Measurements from ENCODE around the gene MBTPS1.

The MBTPS1 gene

GRCh38 chr16:84110527-84110926, 6.2 kb downstream of the MBTPS1 start:
- Histone ChIP-seq H4K20me1 (ENCODE audit: low read depth, low read length) (no peaks in the 10 kb centered on the region; the same call in 1 of the 2 replicates), H3K9me2 (replicated peaks; ENCODE audit: insufficient read depth, low read length) (no peaks in the 10 kb centered on the region), H3K9me3 (ENCODE audit: insufficient read depth, low read length) (no peaks in the 10 kb centered on the region), H3K4me2 (ENCODE audit: low read depth, low read length, poor library complexity, severe bottlenecking) (no peak overlapping the region), H3K27me3 (ENCODE audit: low read length) (no peaks in the 10 kb centered on the region), H3K79me2 (ENCODE audit: insufficient read depth, low read length) (peaks cover 100% of the 10 kb centered on the region), H3K27ac (ENCODE audit: low read depth, low read length) (no peak overlapping the region), H3K9ac (ENCODE audit: low read length) (no peak overlapping the region), H3K4me3 (ENCODE audit: insufficient read depth, low read length, poor library complexity, severe bottlenecking) (no peak overlapping the region), H3K36me3 (ENCODE audit: low read length) (no peaks in the 10 kb centered on the region), H2AFZ (ENCODE audit: low read depth, low read length, severe bottlenecking) (no peak overlapping the region), H3F3A (ENCODE audit: insufficient read depth) (no peaks in the 10 kb centered on the region)
- no peak for TF ChIP-seq EZH2phosphoT487 (conservative IDR thresholded peaks at IDR 0.05; ENCODE audit: low read length)
- TF ChIP-seq, protein P1, sequence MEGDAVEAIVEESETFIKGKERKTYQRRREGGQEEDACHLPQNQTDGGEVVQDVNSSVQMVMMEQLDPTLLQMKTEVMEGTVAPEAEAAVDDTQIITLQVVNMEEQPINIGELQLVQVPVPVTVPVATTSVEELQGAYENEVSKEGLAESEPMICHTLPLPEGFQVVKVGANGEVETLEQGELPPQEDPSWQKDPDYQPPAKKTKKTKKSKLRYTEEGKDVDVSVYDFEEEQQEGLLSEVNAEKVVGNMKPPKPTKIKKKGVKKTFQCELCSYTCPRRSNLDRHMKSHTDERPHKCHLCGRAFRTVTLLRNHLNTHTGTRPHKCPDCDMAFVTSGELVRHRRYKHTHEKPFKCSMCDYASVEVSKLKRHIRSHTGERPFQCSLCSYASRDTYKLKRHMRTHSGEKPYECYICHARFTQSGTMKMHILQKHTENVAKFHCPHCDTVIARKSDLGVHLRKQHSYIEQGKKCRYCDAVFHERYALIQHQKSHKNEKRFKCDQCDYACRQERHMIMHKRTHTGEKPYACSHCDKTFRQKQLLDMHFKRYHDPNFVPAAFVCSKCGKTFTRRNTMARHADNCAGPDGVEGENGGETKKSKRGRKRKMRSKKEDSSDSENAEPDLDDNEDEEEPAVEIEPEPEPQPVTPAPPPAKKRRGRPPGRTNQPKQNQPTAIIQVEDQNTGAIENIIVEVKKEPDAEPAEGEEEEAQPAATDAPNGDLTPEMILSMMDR (IDR thresholded peaks at IDR 0.05; ENCODE audit: insufficient read depth, low read length, poor library complexity, severe bottlenecking), result no peak

- Histone ChIP-seq H3K9ac (ENCODE audit: low read length) (no peak overlapping the region), H3K36me3 (ENCODE audit: low read length) (no peaks in the 10 kb centered on the region), H3K27ac (ENCODE audit: low read depth, low read length) (no peak overlapping the region), H3K9me2 (replicated peaks; ENCODE audit: insufficient read depth, low read length) (no peaks in the 10 kb centered on the region), H3K79me2 (ENCODE audit: insufficient read depth, low read length) (peaks cover 100% of the 10 kb centered on the region), H3K9me3 (ENCODE audit: insufficient read depth, low read length) (no peaks in the 10 kb centered on the region), H3K4me3 (ENCODE audit: insufficient read depth, low read length, poor library complexity, severe bottlenecking) (no peak overlapping the region), H3K4me2 (ENCODE audit: low read depth, low read length, poor library complexity, severe bottlenecking) (no peak overlapping the region), H3K27me3 (ENCODE audit: low read length) (no peaks in the 10 kb centered on the region), H4K20me1 (ENCODE audit: low read depth, low read length) (no peaks in the 10 kb centered on the region; the same call in 1 of the 2 replicates), H3F3A (ENCODE audit: insufficient read depth) (no peaks in the 10 kb centered on the region), H2AFZ (ENCODE audit: low read depth, low read length, severe bottlenecking) (no peak overlapping the region)
- TF ChIP-seq EZH2phosphoT487 (conservative IDR thresholded peaks at IDR 0.05; ENCODE audit: low read length), result no peak
- TF ChIP-seq, protein P1 (IDR thresholded peaks at IDR 0.05; ENCODE audit: insufficient read depth, low read length, poor library complexity, severe bottlenecking), result no peak
These were observed 7.0 kb downstream of the MBTPS1 start for GRCh38 chr16:84109598-84110335.

- H3K9me2 ChIP-seq (replicated peaks; ENCODE audit: insufficient read depth, low read length), result no peaks in the 10 kb centered on the region
- no peak overlapping the region for H3K9ac ChIP-seq (ENCODE audit: low read length)
- no peak overlapping the region for H3K4me3 ChIP-seq (ENCODE audit: insufficient read depth, low read length, poor library complexity, severe bottlenecking)
- H3K79me2 ChIP-seq (ENCODE audit: insufficient read depth, low read length), result peaks cover 100% of the 10 kb centered on the region
- no peaks in the 10 kb centered on the region; the same call in 1 of the 2 replicates for H4K20me1 ChIP-seq (ENCODE audit: low read depth, low read length)
- no peaks in the 10 kb centered on the region for H3F3A ChIP-seq (ENCODE audit: insufficient read depth)
- H3K9me3 ChIP-seq (ENCODE audit: insufficient read depth, low read length), result no peaks in the 10 kb centered on the region
- no peak overlapping the region for H3K27ac ChIP-seq (ENCODE audit: low read depth, low read length)
- H3K36me3 ChIP-seq (ENCODE audit: low read length), result no peaks in the 10 kb centered on the region
- H3K27me3 ChIP-seq (ENCODE audit: low read length), result no peaks in the 10 kb centered on the region
- no peak overlapping the region for H3K4me2 ChIP-seq (ENCODE audit: low read depth, low read length, poor library complexity, severe bottlenecking)
- no peak for TF ChIP-seq EZH2phosphoT487 (conservative IDR thresholded peaks at IDR 0.05; ENCODE audit: low read length)
- TF ChIP-seq, protein P1 (IDR thresholded peaks at IDR 0.05; ENCODE audit: insufficient read depth, low read length, poor library complexity, severe bottlenecking), result no peak
- no peak overlapping the region for H2AFZ ChIP-seq (ENCODE audit: low read depth, low read length, severe bottlenecking)
These were observed 8.8 kb downstream of the MBTPS1 start for GRCh38 chr16:84107921-84108320.
